Uterus (tissue), 2 donors: ENCODE results near the gene PSMB5.

ENCODE experiments used
- CTCF ChIP-seq, 4 experiments: fragments of 200-600 bp in 2 of 4; fragments of 450-650 bp in 2 of 4; sonication (generic) in 2 of 4; IDR thresholded peaks; one replicate each; pipeline ENCODE4 v1.5.1; 2016 to 2019; ENCODE audit warnings: antibody characterized with exemption in 4 of 4, mild to moderate bottlenecking in 2 of 4, moderate library complexity in 1 of 4
- POLR2A ChIP-seq, 2 donors: fragments of 450-650 bp; IDR thresholded peaks; one replicate each; pipeline ENCODE4 v1.6.1; 2016; ENCODE audit warnings: antibody characterized with exemption in 2 of 2, mild to moderate bottlenecking in 1 of 2, moderate library complexity in 1 of 2

GRCh38 chr14:22986508-22987054 lies 48.1 kb downstream of the PSMB5 start:
- TF ChIP-seq CTCF (IDR thresholded peaks at IDR 0.05): peak; percentile 88 to 95 (median 92)
- no peak for TF ChIP-seq POLR2A (IDR thresholded peaks at IDR 0.05)
